ENCODE results near the gene DUS1L. TPM values are rescaled to one million over a fixed set of nuclear protein-coding genes. Genes with fewer than 3 reads are reported as not detected.

DUS1L gene
- total RNA-seq, 2 experiments from 2014 or later: 175 to 190 TPM

DNA sequence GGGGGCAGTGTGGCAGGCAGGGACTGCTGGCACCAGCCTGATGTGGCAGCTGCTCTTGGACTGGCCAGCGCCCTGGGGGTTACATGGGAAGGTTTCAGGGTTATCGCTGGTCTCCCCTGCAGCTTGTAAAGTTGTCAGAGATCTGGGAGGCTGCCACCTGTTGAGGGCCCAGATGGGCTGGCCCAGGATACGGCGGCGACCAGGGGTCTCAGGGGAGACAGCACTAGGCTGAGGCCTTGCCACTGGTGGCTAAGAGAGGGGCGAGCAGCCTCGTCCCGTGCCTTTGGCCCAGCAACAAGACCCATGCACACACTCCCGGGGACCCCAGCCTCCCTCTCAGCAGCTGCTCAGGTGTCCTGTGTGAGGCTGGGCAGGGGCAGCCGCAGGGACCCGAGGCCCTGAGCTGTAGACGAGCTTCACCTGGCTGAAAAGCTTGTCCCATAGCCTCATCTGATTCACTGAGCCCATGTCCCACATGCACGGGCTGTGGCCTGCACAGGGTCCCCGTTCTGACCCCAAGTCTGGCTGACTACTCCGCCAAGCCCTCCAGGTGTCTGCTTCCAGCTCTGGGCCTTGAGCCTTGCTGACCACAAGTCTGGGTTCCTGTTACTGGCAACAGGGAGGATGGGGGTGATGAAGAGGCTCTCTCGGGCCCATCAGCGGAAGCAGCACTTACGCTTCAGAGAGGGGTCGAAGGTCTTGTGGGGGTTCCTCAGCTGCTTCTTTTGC lies 6.2 kb downstream of the DUS1L start:
- no peak for DNase-seq
- Mint-ChIP-seq H3K27me3 (no peaks in the 10 kb centered on the region), H3K4me3 (no peak overlapping the region), H3K36me3 (peaks cover 3% of the 10 kb centered on the region), H3K9me3 (no peaks in the 10 kb centered on the region), H3K4me1 (peaks cover 7% of the 10 kb centered on the region), H3K27ac (no peak overlapping the region)

GRCh38 chr17:82058855-82059249 lies 6.8 kb downstream of the DUS1L start:
- H3K36me3 Mint-ChIP-seq: peaks cover 3% of the 10 kb centered on the region
- H3K4me1 Mint-ChIP-seq: peaks cover 3% of the 10 kb centered on the region
- no peak overlapping the region for H3K4me3 Mint-ChIP-seq
- H3K9me3 Mint-ChIP-seq: no peaks in the 10 kb centered on the region
- no peaks in the 10 kb centered on the region for H3K27me3 Mint-ChIP-seq
- DNase-seq: no peak
- no peak overlapping the region for H3K27ac Mint-ChIP-seq

- no peak for DNase-seq
- peaks cover 4% of the 10 kb centered on the region for H3K4me1 Mint-ChIP-seq
- H3K27me3 Mint-ChIP-seq: no peaks in the 10 kb centered on the region
- no peak overlapping the region for H3K4me3 Mint-ChIP-seq
- peak overlapping the region; percentile 46 for H3K27ac Mint-ChIP-seq
- no peaks in the 10 kb centered on the region for H3K9me3 Mint-ChIP-seq
- H3K36me3 Mint-ChIP-seq: peaks cover 3% of the 10 kb centered on the region
These were observed 7.3 kb downstream of the DUS1L start for GRCh38 chr17:82058230-82058854.

DNA sequence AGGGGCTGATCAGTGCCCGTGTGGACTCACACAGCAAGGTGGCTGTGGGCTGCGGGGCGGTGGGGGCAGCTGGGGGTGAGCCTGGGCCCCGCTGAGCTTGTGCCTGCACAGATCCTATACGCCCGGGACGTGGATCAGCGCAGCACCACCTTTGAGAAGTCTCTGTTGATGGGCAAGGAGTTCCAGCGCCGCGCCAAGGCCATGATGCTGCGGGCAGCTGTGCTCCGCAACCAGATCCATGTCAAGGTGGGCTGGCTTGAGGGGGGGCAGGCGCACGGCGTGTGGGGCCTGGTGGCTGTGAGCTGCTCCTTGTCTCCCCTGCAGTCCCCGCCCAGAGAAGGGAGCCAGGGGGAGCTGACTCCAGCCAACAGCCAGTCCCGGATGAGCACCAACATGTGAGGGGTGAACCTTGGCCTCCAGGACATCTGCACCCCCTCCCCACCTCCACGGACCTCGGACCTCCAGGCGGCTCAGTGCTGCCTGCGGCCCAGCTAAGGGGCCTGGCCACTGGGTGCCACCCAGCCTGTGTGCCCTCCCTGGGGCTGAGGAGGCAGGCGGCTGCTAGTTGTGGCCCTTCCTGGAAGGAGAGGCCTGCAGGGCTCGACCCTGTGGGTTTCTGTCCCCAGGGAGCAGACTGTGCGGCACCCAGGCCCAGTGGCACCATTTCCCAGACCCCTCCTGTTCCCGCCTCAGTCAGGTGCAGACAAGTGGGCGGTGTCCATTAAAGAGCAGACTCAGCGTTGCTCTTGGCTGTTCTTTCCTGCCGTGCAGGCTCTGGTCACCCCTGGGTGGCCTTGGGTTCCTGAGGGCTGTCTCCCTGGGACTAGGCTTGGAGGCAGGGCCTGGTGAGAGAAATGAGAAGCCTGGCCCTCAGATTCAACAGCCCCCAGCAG lies 8.6 kb downstream of the DUS1L start:
- H3K9me3 Mint-ChIP-seq: no peaks in the 10 kb centered on the region
- H3K36me3 Mint-ChIP-seq: peaks cover 3% of the 10 kb centered on the region
- no peak for DNase-seq
- H3K4me3 Mint-ChIP-seq: no peak overlapping the region
- H3K4me1 Mint-ChIP-seq: peaks cover 11% of the 10 kb centered on the region
- H3K27me3 Mint-ChIP-seq: no peaks in the 10 kb centered on the region
- no peak overlapping the region for H3K27ac Mint-ChIP-seq

GRCh38 chr17:82055965-82056728 lies 9.5 kb downstream of the DUS1L start:
- H3K27me3 Mint-ChIP-seq: no peaks in the 10 kb centered on the region
- no peak overlapping the region for H3K27ac Mint-ChIP-seq
- peaks cover 3% of the 10 kb centered on the region for H3K36me3 Mint-ChIP-seq
- H3K4me3 Mint-ChIP-seq: no peak overlapping the region
- no peaks in the 10 kb centered on the region for H3K9me3 Mint-ChIP-seq
- peaks cover 11% of the 10 kb centered on the region for H3K4me1 Mint-ChIP-seq
- DNase-seq: no peak

GRCh38 chr17:82055023-82055964 lies 10.3 kb downstream of the DUS1L start:
- H3K4me3 Mint-ChIP-seq: no peak overlapping the region
- no peaks in the 10 kb centered on the region for H3K27me3 Mint-ChIP-seq

DNA sequence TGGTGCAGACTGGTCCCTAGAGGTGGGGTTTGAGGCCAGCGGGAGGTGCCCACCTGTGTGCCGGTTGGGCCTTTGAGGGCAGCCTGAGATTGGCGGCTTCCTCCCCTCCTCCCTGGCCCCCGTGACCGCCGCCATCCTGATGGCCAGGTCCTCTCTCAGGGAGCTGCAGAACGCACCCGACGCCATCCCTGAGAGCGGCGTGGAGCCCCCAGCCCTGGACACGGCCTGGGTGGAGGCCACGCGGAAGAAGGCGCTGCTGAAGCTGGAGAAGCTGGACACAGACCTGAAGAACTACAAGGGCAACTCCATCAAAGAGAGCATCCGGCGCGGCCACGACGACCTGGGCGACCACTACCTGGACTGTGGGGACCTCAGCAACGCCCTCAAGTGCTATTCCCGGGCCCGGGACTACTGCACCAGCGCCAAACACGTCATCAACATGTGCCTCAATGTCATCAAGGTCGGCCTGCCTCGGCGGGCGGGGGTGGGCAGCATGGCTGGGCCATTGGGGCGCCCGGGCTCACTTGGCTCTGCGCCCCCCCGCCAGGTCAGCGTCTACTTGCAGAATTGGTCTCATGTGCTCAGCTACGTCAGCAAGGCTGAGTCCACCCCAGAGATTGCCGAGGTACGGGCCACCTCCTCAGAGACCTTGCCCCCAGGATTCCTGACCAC lies 11.1 kb downstream of the DUS1L start:
- peaks cover 14% of the 10 kb centered on the region for H3K4me1 Mint-ChIP-seq
- no peaks in the 10 kb centered on the region for H3K36me3 Mint-ChIP-seq
- H3K4me3 Mint-ChIP-seq: no peak overlapping the region
- no peak for DNase-seq
- no peak overlapping the region for H3K27ac Mint-ChIP-seq
- H3K27me3 Mint-ChIP-seq: no peaks in the 10 kb centered on the region
- no peaks in the 10 kb centered on the region for H3K9me3 Mint-ChIP-seq

More at GRCh38 chr17:82055023-82055964, 10.3 kb downstream of the DUS1L start:
- Mint-ChIP-seq H3K9me3 (no peaks in the 10 kb centered on the region), H3K4me1 (peaks cover 14% of the 10 kb centered on the region), H3K36me3 (peaks cover 3% of the 10 kb centered on the region), H3K27ac (no peak overlapping the region)
- no peak for DNase-seq

DNA sequence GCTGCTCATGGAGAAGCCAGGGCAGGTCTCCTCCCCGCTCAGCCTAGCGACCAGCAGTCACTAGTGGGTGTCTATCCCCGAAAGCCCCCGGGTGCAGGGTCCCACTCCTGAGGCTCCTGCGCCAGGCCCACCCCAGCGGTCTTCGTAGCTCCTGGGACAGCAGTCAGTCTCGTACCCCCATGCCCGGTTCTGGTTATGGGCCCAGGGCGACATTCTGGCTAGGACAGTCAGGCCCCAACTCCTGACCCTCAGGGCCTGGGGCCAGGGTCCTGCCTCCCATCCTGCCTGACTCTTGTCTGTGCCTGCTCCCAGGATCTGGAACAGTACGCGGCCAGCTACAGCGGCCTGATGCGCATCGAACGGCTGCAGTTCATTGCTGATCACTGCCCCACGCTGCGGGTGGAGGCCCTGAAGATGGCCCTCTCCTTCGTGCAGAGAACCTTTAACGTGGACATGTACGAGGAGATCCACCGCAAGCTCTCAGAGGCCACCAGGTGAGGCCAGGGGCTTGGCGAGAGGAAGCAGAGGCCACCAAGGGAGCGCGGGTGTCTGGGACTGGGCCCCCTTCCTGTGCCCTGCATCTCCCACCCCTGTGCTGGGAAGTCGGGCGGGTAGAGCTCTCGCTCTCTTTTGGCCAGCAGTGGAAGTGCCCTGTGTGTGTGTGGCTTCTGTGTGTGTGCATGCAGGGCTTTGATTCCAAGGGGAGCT lies 11.9 kb downstream of the DUS1L start:
- H3K27me3 Mint-ChIP-seq: no peaks in the 10 kb centered on the region
- no peak for DNase-seq
- H3K4me1 Mint-ChIP-seq: peaks cover 14% of the 10 kb centered on the region
- H3K27ac Mint-ChIP-seq: peak overlapping the region; percentile 63
- H3K4me3 Mint-ChIP-seq: peak overlapping the region; percentile 91
- no peaks in the 10 kb centered on the region for H3K9me3 Mint-ChIP-seq
- H3K36me3 Mint-ChIP-seq: no peaks in the 10 kb centered on the region

- H3K4me3 Mint-ChIP-seq: peak overlapping the region; percentile 91
- no peaks in the 10 kb centered on the region for H3K9me3 Mint-ChIP-seq
- no peak for DNase-seq
- H3K27me3 Mint-ChIP-seq: no peaks in the 10 kb centered on the region
- peaks cover 14% of the 10 kb centered on the region for H3K4me1 Mint-ChIP-seq
- no peak overlapping the region for H3K27ac Mint-ChIP-seq
- H3K36me3 Mint-ChIP-seq: no peaks in the 10 kb centered on the region
These were observed 12.5 kb downstream of the DUS1L start for GRCh38 chr17:82053130-82053529.

GRCh38 chr17:82052638-82053059 lies 13.0 kb downstream of the DUS1L start:
- no peak for DNase-seq
- Mint-ChIP-seq H3K4me1 (peaks cover 15% of the 10 kb centered on the region), H3K36me3 (no peaks in the 10 kb centered on the region), H3K27me3 (no peaks in the 10 kb centered on the region), H3K27ac (peak overlapping the region; percentile 56), H3K4me3 (peak overlapping the region; percentile 91), H3K9me3 (no peaks in the 10 kb centered on the region)

- Mint-ChIP-seq H3K9me3 (no peaks in the 10 kb centered on the region), H3K36me3 (no peaks in the 10 kb centered on the region), H3K27ac (peak within 1 kb of the TSS; percentile 56), H3K4me3 (peak within 1 kb of the TSS; percentile 91), H3K4me1 (peaks cover 16% of the 10 kb centered on the region), H3K27me3 (no peaks in the 10 kb centered on the region)
- peak; percentile 89 for DNase-seq
These were observed 13.6 kb downstream of the DUS1L start, which contains the start of the genes GPS1 and RFNG for GRCh38 chr17:82051776-82052637. Gene GPS1, plus strand, starts transcription at chr17:82051898. Its CDS starts 34 bp downstream, at chr17:82051932. Gene RFNG, minus strand, starts transcription at chr17:82051811. Its CDS starts 45 bp downstream, at chr17:82051766.

All from activated naive CD8-positive, alpha-beta T cell treated with anti-CD3 and anti-CD28 coated beads for 36 hours (primary cell).